Measurements from ENCODE around the gene HK2. TPM values are rescaled to one million over a fixed set of nuclear protein-coding genes. Genes with fewer than 3 reads are reported as not detected.

The HK2 gene
- total and polyA plus RNA-seq, 2 donors (not counting 3 experiments of a cell fraction or from before 2014, with no cell fraction given): 3.4 to 13.0 TPM

- Histone ChIP-seq H3K27ac (ENCODE audit: insufficient read depth, low read depth, low read length) (no peak overlapping the region), H3K36me3 (ENCODE audit: control insufficient read depth in 2 of 2, extremely low read depth in 1 of 2, insufficient read depth in 2 of 2, low read length in 2 of 2) (no peaks in the 10 kb centered on the region), H2AFZ (ENCODE audit: low read depth, low read length) (no peak overlapping the region), H3K4me1 (ENCODE audit: control insufficient read depth, extremely low read depth, insufficient read depth, low read length) (no peaks in the 10 kb centered on the region), H3K9ac (replicated peaks; ENCODE audit: extremely low read depth, insufficient read depth, low read length) (no peak overlapping the region), H3K79me2 (ENCODE audit: control insufficient read depth, insufficient read depth, low read length) (no peaks in the 10 kb centered on the region), H3K4me2 (ENCODE audit: insufficient read depth, low read length) (no peak overlapping the region), H3K27me3 (ENCODE audit: control insufficient read depth in 2 of 2, insufficient read depth in 2 of 2, low read length in 2 of 2) (no peaks in the 10 kb centered on the region), H4K20me1 (replicated peaks; ENCODE audit: control insufficient read depth, extremely low read depth, insufficient read depth, low read length) (no peaks in the 10 kb centered on the region), H3K9me1 (replicated peaks; ENCODE audit: control insufficient read depth, extremely low read depth, insufficient read depth, low read length) (no peaks in the 10 kb centered on the region), H3K9me3 (replicated peaks; ENCODE audit: control insufficient read depth, insufficient read depth, low read length) (no peaks in the 10 kb centered on the region), H3K4me3 (replicated peaks in 1 of 3; ENCODE audit: insufficient read depth in 1 of 3, low read depth in 1 of 3, low read length in 3 of 3) (no peak overlapping the region)
- CTCF ChIA-PET: interaction anchor here (6.9 kb wide), 1 partner anchor 36 kb away, joined by 89 read pairs; the partner anchor contains the start of gene HK2
- FAIRE-seq (no peak), DNase-seq (ENCODE audit: low read depth, low spot score) (no peak)
- intact Hi-C loops (cut with micrococcal nuclease) (no loop called here), dilution Hi-C loops (cut with MboI; ENCODE audit: extremely low pct_ligation_motif_present, low sequenced_read_pairs) (no loop called here)
- TF ChIP-seq MYC (IDR thresholded peaks at IDR 0.05; ENCODE audit: low read depth, low read length) (no peak), GATA2 (IDR thresholded peaks at IDR 0.05; ENCODE audit: insufficient read depth, insufficient read length, low read depth, low read length) (no peak), FOS (IDR thresholded peaks at IDR 0.05; ENCODE audit: borderline replicate concordance, insufficient read depth, low read length) (no peak), MAX (IDR thresholded peaks at IDR 0.05; ENCODE audit: insufficient read depth, insufficient read length) (no peak), EZH2 (IDR thresholded peaks at IDR 0.05; ENCODE audit: borderline replicate concordance, low read depth, low read length, severe bottlenecking) (no peak), POLR2AphosphoS5 (IDR thresholded peaks at IDR 0.05; ENCODE audit: insufficient read depth, low read depth, low read length) (no peak), JUN (IDR thresholded peaks at IDR 0.05; ENCODE audit: borderline replicate concordance, insufficient read depth, insufficient read length, low read depth) (no peak), POLR2A (IDR thresholded peaks at IDR 0.05; ENCODE audit: low read depth, low read length) (no peak)
- TF ChIP-seq, protein P1, sequence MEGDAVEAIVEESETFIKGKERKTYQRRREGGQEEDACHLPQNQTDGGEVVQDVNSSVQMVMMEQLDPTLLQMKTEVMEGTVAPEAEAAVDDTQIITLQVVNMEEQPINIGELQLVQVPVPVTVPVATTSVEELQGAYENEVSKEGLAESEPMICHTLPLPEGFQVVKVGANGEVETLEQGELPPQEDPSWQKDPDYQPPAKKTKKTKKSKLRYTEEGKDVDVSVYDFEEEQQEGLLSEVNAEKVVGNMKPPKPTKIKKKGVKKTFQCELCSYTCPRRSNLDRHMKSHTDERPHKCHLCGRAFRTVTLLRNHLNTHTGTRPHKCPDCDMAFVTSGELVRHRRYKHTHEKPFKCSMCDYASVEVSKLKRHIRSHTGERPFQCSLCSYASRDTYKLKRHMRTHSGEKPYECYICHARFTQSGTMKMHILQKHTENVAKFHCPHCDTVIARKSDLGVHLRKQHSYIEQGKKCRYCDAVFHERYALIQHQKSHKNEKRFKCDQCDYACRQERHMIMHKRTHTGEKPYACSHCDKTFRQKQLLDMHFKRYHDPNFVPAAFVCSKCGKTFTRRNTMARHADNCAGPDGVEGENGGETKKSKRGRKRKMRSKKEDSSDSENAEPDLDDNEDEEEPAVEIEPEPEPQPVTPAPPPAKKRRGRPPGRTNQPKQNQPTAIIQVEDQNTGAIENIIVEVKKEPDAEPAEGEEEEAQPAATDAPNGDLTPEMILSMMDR (IDR thresholded peaks at IDR 0.05; ENCODE audit: extremely low read depth in 1 of 2, insufficient read depth in 1 of 2, low read depth in 1 of 2, low read length in 2 of 2): no peak
- BruUV-seq (replicated peaks): no TSS peak
- POLR2A ChIA-PET: no interaction called here
Measured at GRCh38 chr2:74872389-74872836, 38.5 kb downstream of the HK2 start.
